ENCODE measurements around the gene TTC28.
"Not testable (repeated sequence)": the region's sequence is repeated elsewhere in the genome, so short reads cannot be mapped to it uniquely, and the experiment has no call there.

The TTC28 gene

DNA sequence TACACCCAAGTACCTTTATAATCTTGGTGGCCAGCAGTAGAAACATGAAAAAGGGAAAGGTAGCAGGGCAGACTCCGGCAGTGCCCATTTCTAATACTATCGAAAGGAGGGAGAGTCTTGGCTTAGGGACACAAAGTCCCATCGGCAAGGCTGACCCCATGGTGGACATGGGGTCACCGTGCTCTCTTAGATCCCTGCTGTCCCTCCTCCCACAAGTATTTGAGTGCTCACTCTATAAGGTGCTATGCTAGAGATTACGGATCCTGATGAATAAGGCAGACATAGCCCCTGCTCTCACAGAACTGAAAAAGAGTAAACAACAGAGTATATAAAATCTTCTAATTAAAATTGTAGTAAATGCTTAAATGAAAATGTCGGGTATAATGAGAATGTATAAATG is 588.2 kb downstream of the TTC28 start:
- no peaks in the 10 kb centered on the region for H3K27me3 ChIP-seq
- no peak overlapping the region for H3K4me3 ChIP-seq (ENCODE audit: low read depth in 1 of 2, low read length in 1 of 2)
- no peaks in the 10 kb centered on the region for H3K4me1 ChIP-seq (ENCODE audit: control insufficient read depth in 1 of 2, insufficient read depth in 1 of 2, low read depth in 1 of 2, low read length in 1 of 2)
- H3K27ac ChIP-seq = no peak overlapping the region
- no peaks in the 10 kb centered on the region for H3K36me3 ChIP-seq
- no peak for TF ChIP-seq CTCF (IDR thresholded peaks at IDR 0.05)
- H3K9me3 ChIP-seq = no peaks in the 10 kb centered on the region

DNA sequence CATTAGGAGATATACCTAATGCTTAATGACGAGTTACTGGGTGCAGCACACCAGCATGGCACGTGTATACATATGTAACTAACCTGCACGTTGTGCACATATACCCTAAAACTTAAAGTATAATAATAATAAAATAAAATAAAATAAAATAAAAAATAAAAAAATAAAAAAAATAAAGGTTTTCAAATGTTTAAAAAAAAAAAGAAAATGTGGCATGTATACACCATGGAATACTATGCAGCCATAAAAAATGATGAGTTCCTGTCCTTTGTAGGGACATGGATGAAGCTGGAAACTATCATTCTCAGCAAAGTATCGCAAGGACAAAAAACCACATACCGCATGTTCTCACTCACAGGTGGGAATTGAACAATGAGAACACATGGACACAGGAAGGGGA is 590.1 kb downstream of the TTC28 start:
- not testable (repeated sequence) for H3K36me3 ChIP-seq; H3K9me3 ChIP-seq; H3K4me3 ChIP-seq (ENCODE audit: low read depth in 1 of 2, low read length in 1 of 2); H3K27me3 ChIP-seq; H3K4me1 ChIP-seq (ENCODE audit: control insufficient read depth in 1 of 2, insufficient read depth in 1 of 2, low read depth in 1 of 2, low read length in 1 of 2); H3K27ac ChIP-seq

- Histone ChIP-seq H3K27me3 (no peaks in the 10 kb centered on the region), H3K9me3 (no peaks in the 10 kb centered on the region), H3K4me3 (ENCODE audit: low read depth in 1 of 2, low read length in 1 of 2) (no peak overlapping the region), H3K27ac (no peak overlapping the region), H3K4me1 (ENCODE audit: control insufficient read depth in 1 of 2, insufficient read depth in 1 of 2, low read depth in 1 of 2, low read length in 1 of 2) (no peaks in the 10 kb centered on the region), H3K36me3 (no peaks in the 10 kb centered on the region)
- no peak for TF ChIP-seq CTCF (IDR thresholded peaks at IDR 0.05)
Measured at GRCh38 chr22:28077166-28077565, 602.5 kb downstream of the TTC28 start.

DNA sequence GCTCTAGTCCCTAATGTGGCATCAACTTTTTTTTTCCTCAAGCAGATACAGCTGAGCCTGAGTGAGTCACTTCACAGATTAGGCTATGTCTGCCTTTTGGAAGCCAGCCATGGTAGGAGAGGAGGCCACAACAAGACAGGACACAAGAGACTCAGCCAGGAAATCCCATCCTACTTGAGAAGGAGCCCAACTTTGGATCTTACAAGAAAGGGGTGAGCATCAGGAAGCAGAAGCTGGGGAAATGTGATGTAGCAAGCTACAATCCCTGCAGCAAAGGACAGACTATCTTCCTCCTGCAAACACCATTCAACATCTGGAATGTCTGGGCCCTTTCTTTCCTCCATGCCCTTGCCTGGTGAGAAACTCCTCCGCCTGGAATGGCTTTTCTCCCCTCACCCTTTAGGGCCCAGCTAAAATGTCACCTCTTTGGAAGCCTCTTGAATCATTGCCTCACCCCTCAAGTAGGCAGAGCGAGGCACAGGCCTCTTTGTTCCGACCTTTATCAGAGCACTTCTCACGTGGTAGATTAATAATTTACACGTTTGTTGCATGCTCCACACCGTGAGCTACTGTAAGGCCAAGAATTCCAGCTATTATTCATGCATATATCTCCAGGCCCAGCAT is 604.2 kb downstream of the TTC28 start:
- no peaks in the 10 kb centered on the region for H3K36me3 ChIP-seq
- H3K9me3 ChIP-seq = no peaks in the 10 kb centered on the region
- no peak overlapping the region for H3K4me3 ChIP-seq (ENCODE audit: low read depth in 1 of 2, low read length in 1 of 2)
- no peak overlapping the region for H3K27ac ChIP-seq
- H3K27me3 ChIP-seq = no peaks in the 10 kb centered on the region
- no peak for TF ChIP-seq CTCF (IDR thresholded peaks at IDR 0.05)
- no peaks in the 10 kb centered on the region for H3K4me1 ChIP-seq (ENCODE audit: control insufficient read depth in 1 of 2, insufficient read depth in 1 of 2, low read depth in 1 of 2, low read length in 1 of 2)

DNA sequence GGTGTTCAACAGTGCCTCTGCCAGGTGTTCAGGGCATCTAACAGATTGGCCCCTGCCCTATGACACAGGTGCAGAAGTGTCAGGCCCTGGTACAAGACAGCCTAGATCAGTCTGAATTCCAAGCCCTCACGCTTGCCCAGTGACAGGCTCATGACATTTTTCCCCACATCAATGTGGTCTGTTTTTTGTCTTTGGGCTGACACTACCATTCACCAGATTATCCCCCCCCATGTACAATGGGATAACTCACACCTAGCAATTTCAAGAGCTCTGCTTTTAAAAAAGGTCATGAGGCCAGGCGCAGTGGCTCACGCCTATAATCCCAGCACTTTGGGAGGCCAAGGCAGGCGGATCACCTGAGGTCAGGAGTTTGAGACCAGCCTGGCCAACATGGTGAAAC is 605.1 kb downstream of the TTC28 start:
- TF ChIP-seq CTCF (IDR thresholded peaks at IDR 0.05) = no peak
- Histone ChIP-seq H3K4me3 (ENCODE audit: low read depth in 1 of 2, low read length in 1 of 2) (no peak overlapping the region), H3K9me3 (no peaks in the 10 kb centered on the region)

DNA sequence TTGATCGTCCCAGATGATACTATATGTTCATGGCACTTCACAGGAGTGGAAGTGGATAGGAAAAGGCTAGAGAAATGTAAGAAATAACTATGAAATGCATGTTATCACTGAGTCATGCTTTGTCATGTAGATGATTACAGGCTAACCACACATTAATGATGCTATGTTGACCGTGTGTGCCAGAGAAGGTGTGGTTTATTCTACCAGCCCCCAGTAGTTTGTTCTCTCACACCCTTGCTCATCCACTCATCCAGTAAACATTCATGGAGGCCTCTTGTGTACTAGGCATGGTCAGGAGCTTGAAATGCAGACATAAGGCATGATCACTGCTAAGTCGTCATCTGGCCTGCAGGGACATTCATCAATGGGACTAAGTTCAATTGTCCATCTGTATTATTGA is 607.6 kb downstream of the TTC28 start:
- H3K4me1 ChIP-seq (ENCODE audit: control insufficient read depth in 1 of 2, insufficient read depth in 1 of 2, low read depth in 1 of 2, low read length in 1 of 2) = no peaks in the 10 kb centered on the region
- TF ChIP-seq CTCF (IDR thresholded peaks at IDR 0.05) = no peak
- H3K9me3 ChIP-seq = no peaks in the 10 kb centered on the region
- H3K4me3 ChIP-seq (ENCODE audit: low read depth in 1 of 2, low read length in 1 of 2) = no peak overlapping the region
- H3K27me3 ChIP-seq = no peaks in the 10 kb centered on the region
- no peaks in the 10 kb centered on the region for H3K36me3 ChIP-seq
- no peak overlapping the region for H3K27ac ChIP-seq

More for the DNA sequence above, 605.1 kb downstream of the TTC28 start:
- H3K36me3 ChIP-seq = no peaks in the 10 kb centered on the region
- no peaks in the 10 kb centered on the region for H3K27me3 ChIP-seq
- H3K4me1 ChIP-seq (ENCODE audit: control insufficient read depth in 1 of 2, insufficient read depth in 1 of 2, low read depth in 1 of 2, low read length in 1 of 2) = no peaks in the 10 kb centered on the region
- H3K27ac ChIP-seq = no peak overlapping the region

Measured in neutrophil (primary cell).